ENCODE results near the gene SURF6. TPM values are rescaled to one million over a fixed set of nuclear protein-coding genes. Genes with fewer than 3 reads are reported as not detected.

The SURF6 gene
- total and polyA plus RNA-seq, 2 of the 8 experiments (the other 6 are each of a cell fraction or from before 2014, with no cell fraction given) = 6.1 to 23.7 TPM

- Histone ChIP-seq H4K5ac (ENCODE audit: insufficient read length, low read depth, low read length) (no peak overlapping the region), H3K4me3 (ENCODE audit: extremely low read depth in 1 of 4, insufficient read depth in 2 of 4, low read depth in 3 of 4, low read length in 4 of 4) (no peak overlapping the region), H3K4ac (replicated peaks; ENCODE audit: insufficient read length, low read depth, low read length) (no peak overlapping the region), H2BK20ac (ENCODE audit: low read length) (no peak overlapping the region), H2BK5ac (ENCODE audit: low read depth, low read length) (0 out of 2 replicates have a peak overlapping the region, but pooled peaks have one; percentile 18), H2BK12ac (ENCODE audit: low read depth, low read length) (no peak overlapping the region), H2BK120ac (replicated peaks; ENCODE audit: low read depth, low read length) (no peak overlapping the region), H3K36me3 (ENCODE audit: control insufficient read depth in 2 of 4, insufficient read depth in 4 of 4, low read length in 3 of 4) (peaks cover 31 to 70% (median 53%) of the 10 kb centered on the region in 4 experiments), H3K27ac (ENCODE audit: low read depth, low read length) (no peak overlapping the region), H3K9me3 (ENCODE audit: insufficient read depth in 2 of 2, low read depth in 1 of 2, low read length in 1 of 2) (no peaks in the 10 kb centered on the region), H3K79me2 (ENCODE audit: control insufficient read depth in 1 of 2, insufficient read depth in 2 of 2, low read length in 2 of 2) (peaks cover 4 to 21% of the 10 kb centered on the region in 2 experiments; a peak in 3 of 4 replicates), H3K27me3 (replicated peaks in 1 of 4; ENCODE audit: control insufficient read depth in 3 of 4, extremely low read depth in 1 of 4, insufficient read depth in 3 of 4, low read length in 3 of 4) (no peaks in the 10 kb centered on the region), H2AK5ac (ENCODE audit: low read depth, low read length) (no peak overlapping the region), H4K91ac (replicated peaks; ENCODE audit: insufficient read length, low read length) (no peak overlapping the region), H3K18ac (ENCODE audit: extremely low read depth, low read length) (no peak overlapping the region), H3K9ac (replicated peaks in 1 of 4; ENCODE audit: extremely low read depth in 1 of 4, low read depth in 3 of 4, low read length in 3 of 4) (no peak overlapping the region), H3K14ac (ENCODE audit: insufficient read length) (no peak overlapping the region), H3K4me2 (ENCODE audit: insufficient read depth in 1 of 2, low read depth in 2 of 2, low read length in 2 of 2) (no peak overlapping the region), H2AFZ (ENCODE audit: low read length) (no peak overlapping the region), H2BK15ac (ENCODE audit: low read length) (no peak overlapping the region), H3K23me2 (ENCODE audit: low read depth, low read length) (peaks cover 4% of the 10 kb centered on the region; the same call in 1 of the 2 replicates), H3K56ac (replicated peaks; ENCODE audit: insufficient read length, low read depth, low read length) (no peak overlapping the region), H4K20me1 (replicated peaks in 1 of 2; ENCODE audit: control insufficient read depth in 1 of 2, insufficient read depth in 2 of 2, low read length in 2 of 2) (peaks cover 12 to 34% of the 10 kb centered on the region in 2 experiments), H3K79me1 (ENCODE audit: low read depth, low read length) (peaks cover 17% of the 10 kb centered on the region), H4K8ac (ENCODE audit: extremely low read depth, insufficient read depth, low read length) (no peak overlapping the region), H3K4me1 (replicated peaks in 1 of 4; ENCODE audit: control insufficient read depth in 3 of 4, insufficient read depth in 4 of 4, low read length in 3 of 4) (peaks cover 0 to 7% (median 5%) of the 10 kb centered on the region in 4 experiments; a peak in 5 of 7 replicates), H3K23ac (ENCODE audit: insufficient read length) (no peak overlapping the region)
- 88% methylated on average over 11 of the region's 11 CpGs; no CpG with 5 or more reads in 1 of the 2 experiments for WGBS, 2 experiments (ENCODE audit: extremely low coverage in 1 of 2, insufficient coverage in 1 of 2, insufficient read length in 1 of 2, insufficient replicate concordance in 2 of 2, low coverage in 1 of 2, low lambda C conversion rate in 2 of 2, missing lambda C conversion rate in 1 of 2)
- TF ChIP-seq CEBPB (IDR thresholded peaks at IDR 0.05; ENCODE audit: low read depth, low read length) (no peak), CTCF (IDR thresholded peaks at IDR 0.05; ENCODE audit: control extremely low read depth in 1 of 3, insufficient read depth in 1 of 3, low read depth in 1 of 3, low read length in 3 of 3) (peak in 2 of 3 experiments; percentile 21 to 26; a peak in 3 of 4 replicates)
- no peak for FAIRE-seq
- POLR2A ChIA-PET (ENCODE audit: partially characterized antibody) = interaction anchor here (0.8 to 14.8 kb wide), 9 partner anchors 8 to 118 kb away, joined by 3 to 303 read pairs (median 6); partner anchors contain the start of genes ADAMTS13, MED22, RPL7A and SURF1
- peak in 1 of 2 experiments; percentile 56 for DNase-seq (ENCODE audit: low read depth in 1 of 2, low spot score in 2 of 2)
- CTCF ChIA-PET (ENCODE audit: partially characterized antibody) = interaction anchor here (0.7 to 5.5 kb wide), 29 partner anchors 8 to 450 kb away, joined by 3 to 45 read pairs (median 5); partner anchors contain the start of gene SURF1
These were observed 6.6 kb upstream of the SURF6 start for GRCh38 chr9:133342570-133342969.
